Transverse colon (tissue), 4 donors: ENCODE results near the gene AMFR. TPM values are rescaled to one million over a fixed set of nuclear protein-coding genes. Genes with fewer than 3 reads are reported as not detected.

Experiments used
- DNase-seq: peaks from one replicate; pipeline ENCODE4 v3.0.0-alpha.2; 2019
- H3K27ac ChIP-seq, 4 donors: fragments of 200-600 bp; sonication (generic); 2 replicates each; pipeline ENCODE4 v1.5.1; 2016 to 2018; ENCODE audit warnings: inconsistent platforms in 4 of 4
- H3K27me3 ChIP-seq: fragments of 200-600 bp; sonication (generic); 2 replicates; pipeline ENCODE4 v1.5.1; 2017; ENCODE audit warnings: inconsistent platforms
- H3K36me3 ChIP-seq, 4 donors: fragments of 200-600 bp; sonication (generic); 2 replicates each; pipeline ENCODE4 v1.5.1; 2017 to 2019; ENCODE audit warnings: inconsistent platforms in 4 of 4
- H3K4me1 ChIP-seq, 4 donors: fragments of 200-600 bp; sonication (generic); 2 replicates each; pipeline ENCODE4 v1.5.1; 2017 to 2020; ENCODE audit warnings: inconsistent platforms in 4 of 4
- H3K4me3 ChIP-seq, 4 donors: fragments of 200-600 bp; sonication (generic); 1 replicate in 1 of 4; 2 replicates in 3 of 4; pipeline versions ENCODE4 v1.5.1 to v1.6.1; 2017 to 2019; ENCODE audit warnings: inconsistent platforms in 4 of 4
- H3K9me3 ChIP-seq, 2 donors: fragments of 200-600 bp; sonication (generic); 2 replicates each; pipeline ENCODE4 v1.5.1; 2017 to 2019; ENCODE audit warnings: inconsistent platforms in 2 of 2
- CTCF ChIP-seq, 5 experiments: fragments of 200-600 bp in 3 of 5; fragments of 450-650 bp in 2 of 5; sonication (generic) in 3 of 5; IDR thresholded peaks; 1 replicate in 2 of 5; 2 replicates in 3 of 5; pipeline ENCODE4 v1.5.1; 2016 to 2017; ENCODE audit warnings: antibody characterized with exemption in 5 of 5, inconsistent platforms in 3 of 5, mild to moderate bottlenecking in 2 of 5, moderate library complexity in 1 of 5
- EP300 ChIP-seq: sonication (generic); formaldehyde crosslinking; IDR thresholded peaks from one replicate; pipeline ENCODE4 v1.6.1; 2017; ENCODE audit warnings: antibody characterized with exemption, low read depth
- POLR2A ChIP-seq: fragments of 450-650 bp; IDR thresholded peaks from one replicate; pipeline ENCODE4 v1.6.1; 2016; ENCODE audit warnings: antibody characterized with exemption, mild to moderate bottlenecking, moderate library complexity
- POLR2AphosphoS5 ChIP-seq, 3 donors: sonication (generic); formaldehyde crosslinking; IDR thresholded peaks; one replicate each; pipeline ENCODE4 v1.6.1; 2016; ENCODE audit warnings: antibody characterized with exemption in 3 of 3
- WGBS, 2 donors: methylation state at CpG; one replicate each; pipeline ENCODE4 v1.1.5; 2018; ENCODE audit warnings: low coverage in 1 of 2; 5-methylcytosine and 5-hydroxymethylcytosine counted together
- in situ Hi-C, 4 donors: fragments of 200-750 bp; cut with MboI; loops; one replicate each; pipeline versions ENCODE4 v1.15.0 to v1.15.1; 2017; ENCODE audit warnings: low sequenced_read_pairs in 3 of 4, low pct_ligation_motif_present in 1 of 4, low pct_unique_long_range_greater_than_20kb in 1 of 4
- intact Hi-C: fragments of 100-400 bp; cut with DNase I; formaldehyde crosslinking; loops from one replicate; pipeline ENCODE4 v1.15.1; 2023; ENCODE audit warnings: low total_unique reads
- total RNA-seq, 4 donors: library from RNA; depleted of rRNA; stranded (reverse); fragments of >200 nt; gene quantifications; one replicate each; pipeline ENCODE4 v1.1.0, GENCODE V29; 2016

The AMFR gene
- total RNA-seq, 4 donors from 2014 or later, result 60.7 to 156 (median 114) TPM

GRCh38 chr16:56468800-56469199 is 43.5 kb upstream of the AMFR start:
- H3K4me1 ChIP-seq, result no peaks in the 10 kb centered on the region
- H3K9me3 ChIP-seq, result no peaks in the 10 kb centered on the region
- H3K36me3 ChIP-seq, result peaks cover 0 to 79% (median 39%) of the 10 kb centered on the region in 4 donors
- intact Hi-C loops, result no loop called here
- H3K27me3 ChIP-seq, result no peaks in the 10 kb centered on the region
- H3K4me3 ChIP-seq, result no peak overlapping the region
- DNase-seq, result no peak
- TF ChIP-seq POLR2A, result no peak
- no peak overlapping the region for H3K27ac ChIP-seq
- in situ Hi-C loops, result no loop called here

- Histone ChIP-seq H3K36me3 (peaks cover 0 to 61% (median 30%) of the 10 kb centered on the region in 4 donors), H3K27ac (no peak overlapping the region), H3K4me1 (no peaks in the 10 kb centered on the region), H3K4me3 (no peak overlapping the region), H3K9me3 (no peaks in the 10 kb centered on the region), H3K27me3 (no peaks in the 10 kb centered on the region)
- TF ChIP-seq CTCF (IDR thresholded peaks at IDR 0.05), result no peak
- no peak for TF ChIP-seq POLR2AphosphoS5 (IDR thresholded peaks at IDR 0.05)
- no peak for TF ChIP-seq EP300
- TF ChIP-seq POLR2A, result no peak
- intact Hi-C loops (no loop called here), in situ Hi-C loops (no loop called here)
- WGBS, 2 donors, result 92% methylated on average over 2 of the region's 2 CpGs
- no peak for DNase-seq
Observed at GRCh38 chr16:56466344-56466743, 41.0 kb upstream of the AMFR start.

GRCh38 chr16:56463153-56463552 is 37.8 kb upstream of the AMFR start:
- TF ChIP-seq POLR2AphosphoS5 (IDR thresholded peaks at IDR 0.05), result no peak
- TF ChIP-seq EP300, result no peak
- no peak for TF ChIP-seq POLR2A
- TF ChIP-seq CTCF (IDR thresholded peaks at IDR 0.05), result no peak
- DNase-seq, result no peak
- Histone ChIP-seq H3K9me3 (no peaks in the 10 kb centered on the region), H3K36me3 (peaks cover 0 to 51% (median 21%) of the 10 kb centered on the region in 4 donors), H3K27ac (no peak overlapping the region), H3K27me3 (no peaks in the 10 kb centered on the region), H3K4me3 (no peak overlapping the region), H3K4me1 (no peaks in the 10 kb centered on the region)
- in situ Hi-C loops (no loop called here), intact Hi-C loops (no loop called here)
- 93 to 95% methylated on average over 4 to 6 of the region's 6 CpGs for WGBS, 2 donors

GRCh38 chr16:56462064-56462796 is 36.9 kb upstream of the AMFR start:
- in situ Hi-C loops, result no loop called here
- no peak overlapping the region for H3K4me3 ChIP-seq
- no peaks in the 10 kb centered on the region for H3K9me3 ChIP-seq
- 65 to 74% methylated on average over 3 of the region's 3 CpGs for WGBS, 2 donors
- no peak overlapping the region for H3K27ac ChIP-seq
- DNase-seq, result no peak
- H3K4me1 ChIP-seq, result no peaks in the 10 kb centered on the region
- no peaks in the 10 kb centered on the region for H3K27me3 ChIP-seq
- intact Hi-C loops, result no loop called here
- TF ChIP-seq POLR2A (no peak), POLR2AphosphoS5 (IDR thresholded peaks at IDR 0.05) (no peak), EP300 (no peak), CTCF (IDR thresholded peaks at IDR 0.05) (no peak)
- peaks cover 0 to 51% (median 18%) of the 10 kb centered on the region in 4 donors for H3K36me3 ChIP-seq

GRCh38 chr16:56460101-56460500 is 34.8 kb upstream of the AMFR start:
- Histone ChIP-seq H3K9me3 (no peaks in the 10 kb centered on the region), H3K27me3 (no peaks in the 10 kb centered on the region), H3K27ac (no peak overlapping the region), H3K4me3 (no peak overlapping the region), H3K36me3 (peaks cover 0 to 40% (median 16%) of the 10 kb centered on the region in 4 donors), H3K4me1 (no peaks in the 10 kb centered on the region)
- in situ Hi-C loops, result no loop called here
- no peak for DNase-seq
- 94 to 95% methylated on average over 2 of the region's 2 CpGs for WGBS, 2 donors
- intact Hi-C loops, result no loop called here
- TF ChIP-seq POLR2AphosphoS5 (IDR thresholded peaks at IDR 0.05), result no peak
- no peak for TF ChIP-seq POLR2A
- TF ChIP-seq EP300, result no peak
- TF ChIP-seq CTCF (IDR thresholded peaks at IDR 0.05), result no peak
